Fibroblast of lung (primary cell): Measurements from ENCODE around the gene BATF3. TPM values are rescaled to one million over a fixed set of nuclear protein-coding genes. Genes with fewer than 3 reads are reported as not detected.

Source experiments
- DNase-seq, 2 donors: peaks; one replicate each; pipeline versions ENCODE4 v3.0.0 to v3.0.0-alpha.2; 2010; ENCODE audit warnings: low read depth in 2 of 2
- H2AFZ ChIP-seq: 2 replicates; pipeline ENCODE4 v1.5.1; 2012; ENCODE audit warnings: low read length, control low read depth, inconsistent platforms
- H3K27ac ChIP-seq: 2 replicates; pipeline ENCODE4 v1.5.1; 2011; ENCODE audit warnings: low read length, control low read depth; ENCODE audit not compliant: insufficient read depth
- H3K27me3 ChIP-seq: 2 replicates; pipeline ENCODE4 v1.5.1; 2011; ENCODE audit warnings: mild to moderate bottlenecking, low read length; ENCODE audit not compliant: control insufficient read depth, insufficient read depth
- H3K36me3 ChIP-seq: 2 replicates; pipeline ENCODE4 v1.5.1; 2011; ENCODE audit warnings: low read length; ENCODE audit not compliant: control insufficient read depth, insufficient read depth
- H3K4me1 ChIP-seq: 2 replicates; pipeline ENCODE4 v1.5.1; 2011; ENCODE audit warnings: low read length; ENCODE audit not compliant: control insufficient read depth, insufficient read depth; ENCODE audit errors: extremely low read depth
- H3K4me2 ChIP-seq: 2 replicates; pipeline ENCODE4 v1.5.1; 2011; ENCODE audit warnings: low read length, control low read depth; ENCODE audit not compliant: insufficient read depth; ENCODE audit errors: extremely low read depth
- H3K4me3 ChIP-seq, 4 experiments: fragments of 200-600 bp in 1 of 4; sonication (generic) in 1 of 4; replicated peaks in 1 of 4; 2 replicates each; pipeline ENCODE4 v1.5.1; 2011 to 2016; ENCODE audit warnings: low read length in 4 of 4, low read depth in 3 of 4, mild to moderate bottlenecking in 3 of 4, control low read depth in 2 of 4, inconsistent platforms in 1 of 4, mixed read lengths in 1 of 4; ENCODE audit not compliant: insufficient read depth in 1 of 4; ENCODE audit errors: control extremely low read depth in 1 of 4
- H3K79me2 ChIP-seq: 2 replicates; pipeline ENCODE4 v1.5.1; 2012; ENCODE audit warnings: mild to moderate bottlenecking, low read length, inconsistent platforms; ENCODE audit not compliant: control insufficient read depth, insufficient read depth
- H3K9ac ChIP-seq: 2 replicates; pipeline ENCODE4 v1.5.1; 2011; ENCODE audit warnings: mild to moderate bottlenecking, low read length, control low read depth; ENCODE audit not compliant: insufficient read depth
- H3K9me3 ChIP-seq: 2 replicates; pipeline ENCODE4 v1.5.1; 2012; ENCODE audit warnings: low read depth, low read length; ENCODE audit not compliant: control insufficient read depth, insufficient read depth
- H4K20me1 ChIP-seq: 2 replicates; pipeline ENCODE4 v1.5.1; 2011; ENCODE audit warnings: low read length; ENCODE audit not compliant: control insufficient read depth, insufficient read depth; ENCODE audit errors: extremely low read depth
- EZH2 ChIP-seq: IDR thresholded peaks from 2 replicates; pipeline ENCODE4 v1.5.1; 2012; ENCODE audit warnings: low read length, control low read depth, mild to moderate bottlenecking; ENCODE audit errors: missing control alignments
- polyA plus RNA-seq, 2 donors: library from polyadenylated mRNA; depleted of rRNA in 1 of 2; stranded (reverse) in 1 of 2; unstranded in 1 of 2; fragments of >200 nt; gene quantifications; 2 replicates each; pipeline ENCODE4 v1.2.1, GENCODE V29; 2011 to 2012; ENCODE audit warnings: missing spikeins in 1 of 2
- total RNA-seq: library from RNA; depleted of rRNA; stranded (reverse); fragments of >200 nt; gene quantifications from 2 replicates; pipeline ENCODE4 v1.2.1, GENCODE V29; 2014
- TF ChIP-seq, protein P1 (sequence below), 2 donors: IDR thresholded peaks in 1 of 2; conservative IDR thresholded peaks in 1 of 2; 1 replicate in 1 of 2; 2 replicates in 1 of 2; pipeline ENCODE4 v1.5.1; 2011 to 2012; ENCODE audit warnings: low read length in 2 of 2, control low read depth in 1 of 2, inconsistent platforms in 1 of 2, low read depth in 1 of 2, mild to moderate bottlenecking in 1 of 2

Gene BATF3
- total and polyA plus RNA-seq, 2 donors (not counting 1 experiment from before 2014, with no cell fraction given), result 6.8 to 9.1 TPM

- no peak overlapping the region for H2AFZ ChIP-seq
- no peak for DNase-seq
- peaks cover 19% of the 10 kb centered on the region for H3K4me1 ChIP-seq
- TF ChIP-seq EZH2, result no peak
- TF ChIP-seq, protein P1, sequence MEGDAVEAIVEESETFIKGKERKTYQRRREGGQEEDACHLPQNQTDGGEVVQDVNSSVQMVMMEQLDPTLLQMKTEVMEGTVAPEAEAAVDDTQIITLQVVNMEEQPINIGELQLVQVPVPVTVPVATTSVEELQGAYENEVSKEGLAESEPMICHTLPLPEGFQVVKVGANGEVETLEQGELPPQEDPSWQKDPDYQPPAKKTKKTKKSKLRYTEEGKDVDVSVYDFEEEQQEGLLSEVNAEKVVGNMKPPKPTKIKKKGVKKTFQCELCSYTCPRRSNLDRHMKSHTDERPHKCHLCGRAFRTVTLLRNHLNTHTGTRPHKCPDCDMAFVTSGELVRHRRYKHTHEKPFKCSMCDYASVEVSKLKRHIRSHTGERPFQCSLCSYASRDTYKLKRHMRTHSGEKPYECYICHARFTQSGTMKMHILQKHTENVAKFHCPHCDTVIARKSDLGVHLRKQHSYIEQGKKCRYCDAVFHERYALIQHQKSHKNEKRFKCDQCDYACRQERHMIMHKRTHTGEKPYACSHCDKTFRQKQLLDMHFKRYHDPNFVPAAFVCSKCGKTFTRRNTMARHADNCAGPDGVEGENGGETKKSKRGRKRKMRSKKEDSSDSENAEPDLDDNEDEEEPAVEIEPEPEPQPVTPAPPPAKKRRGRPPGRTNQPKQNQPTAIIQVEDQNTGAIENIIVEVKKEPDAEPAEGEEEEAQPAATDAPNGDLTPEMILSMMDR (conservative IDR thresholded peaks at IDR 0.05 in 1 of 2, IDR thresholded peaks at IDR 0.05 in 1 of 2; ENCODE audit: low read depth in 1 of 2, low read length in 2 of 2), result no peak
- no peaks in the 10 kb centered on the region for H3K27me3 ChIP-seq
- no peak overlapping the region for H3K4me2 ChIP-seq
- H3K36me3 ChIP-seq, result no peaks in the 10 kb centered on the region
- no peak overlapping the region for H3K4me3 ChIP-seq
- no peak overlapping the region for H3K9ac ChIP-seq
- no peaks in the 10 kb centered on the region for H3K9me3 ChIP-seq
- H3K27ac ChIP-seq, result no peak overlapping the region
- H4K20me1 ChIP-seq, result no peaks in the 10 kb centered on the region
- no peaks in the 10 kb centered on the region for H3K79me2 ChIP-seq
These were observed 29.3 kb downstream of the BATF3 start for GRCh38 chr1:212670301-212670700.

DNA sequence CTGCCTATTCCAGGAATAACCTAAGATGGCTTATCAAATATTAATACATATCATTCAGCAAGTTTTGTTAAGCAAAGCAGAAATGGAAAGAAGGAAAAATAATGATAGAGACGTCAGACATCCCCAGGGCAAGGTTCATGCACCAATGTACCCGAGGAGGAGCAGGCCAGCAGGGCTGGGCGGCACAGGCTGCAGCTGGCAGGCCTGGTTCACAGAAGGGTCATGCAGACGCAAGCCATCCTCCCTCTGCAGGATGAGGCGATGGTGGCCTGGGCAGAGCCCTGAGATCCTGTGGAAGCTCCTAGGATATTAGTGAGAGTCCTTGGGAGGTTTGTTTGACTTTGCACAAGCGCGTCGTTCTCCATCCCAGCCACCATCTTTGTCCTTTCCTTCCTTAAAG lies 30.0 kb downstream of the BATF3 start:
- no peaks in the 10 kb centered on the region for H3K27me3 ChIP-seq
- DNase-seq, result no peak
- no peaks in the 10 kb centered on the region for H3K9me3 ChIP-seq
- H3K36me3 ChIP-seq, result no peaks in the 10 kb centered on the region
- TF ChIP-seq EZH2, result no peak
- TF ChIP-seq, protein P1 (conservative IDR thresholded peaks at IDR 0.05 in 1 of 2, IDR thresholded peaks at IDR 0.05 in 1 of 2; ENCODE audit: low read depth in 1 of 2, low read length in 2 of 2), result no peak
- peaks cover 19% of the 10 kb centered on the region for H3K4me1 ChIP-seq
- no peak overlapping the region for H2AFZ ChIP-seq
- H3K4me3 ChIP-seq, result no peak overlapping the region
- H3K4me2 ChIP-seq, result no peak overlapping the region
- H3K9ac ChIP-seq, result no peak overlapping the region
- no peaks in the 10 kb centered on the region for H3K79me2 ChIP-seq
- no peaks in the 10 kb centered on the region for H4K20me1 ChIP-seq
- H3K27ac ChIP-seq, result no peak overlapping the region

DNA sequence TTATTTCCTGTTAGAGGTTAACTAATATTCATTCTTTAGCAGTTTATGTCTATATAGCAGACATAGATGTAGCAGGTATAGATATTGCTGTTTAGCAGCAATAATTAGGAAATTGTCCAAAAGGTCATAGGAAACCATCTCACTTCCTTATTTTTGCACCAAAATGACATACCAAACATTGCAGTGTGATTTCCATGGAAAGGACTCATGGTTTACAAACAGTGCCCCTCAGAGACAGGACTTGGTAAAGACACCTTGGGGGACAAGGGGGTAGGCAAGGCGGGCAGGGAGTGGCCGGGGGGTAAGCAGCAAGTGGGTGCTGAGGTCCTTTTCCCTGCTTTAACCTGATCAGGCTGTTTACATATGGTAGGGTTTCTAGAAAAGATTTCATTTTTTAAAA lies 30.5 kb downstream of the BATF3 start:
- no peak for TF ChIP-seq EZH2
- TF ChIP-seq, protein P1 (conservative IDR thresholded peaks at IDR 0.05 in 1 of 2, IDR thresholded peaks at IDR 0.05 in 1 of 2; ENCODE audit: low read depth in 1 of 2, low read length in 2 of 2), result peak; percentile 25 to 26
- H3K9me3 ChIP-seq, result no peaks in the 10 kb centered on the region
- peak; percentile 9 to 18 for DNase-seq
- H4K20me1 ChIP-seq, result no peaks in the 10 kb centered on the region
- no peak overlapping the region for H3K4me2 ChIP-seq
- H3K79me2 ChIP-seq, result no peaks in the 10 kb centered on the region
- H3K4me3 ChIP-seq, result no peak overlapping the region
- H3K27ac ChIP-seq, result no peak overlapping the region
- no peaks in the 10 kb centered on the region for H3K27me3 ChIP-seq
- no peaks in the 10 kb centered on the region for H3K36me3 ChIP-seq
- peaks cover 19% of the 10 kb centered on the region for H3K4me1 ChIP-seq
- H3K9ac ChIP-seq, result no peak overlapping the region
- no peak overlapping the region for H2AFZ ChIP-seq
